Testis (tissue), 5 donors: Measurements from ENCODE around the gene TAAR9. TPM values are rescaled to one million over a fixed set of nuclear protein-coding genes. Genes with fewer than 3 reads are reported as not detected.

Experiments
- DNase-seq: peaks from one replicate; pipeline ENCODE4 v3.0.0-alpha.2; 2019
- H3K27ac ChIP-seq, 2 donors: fragments of 200-600 bp; sonication (generic); one replicate each; pipeline ENCODE4 v1.5.1; 2019
- H3K27me3 ChIP-seq: fragments of 200-600 bp; sonication (generic); one replicate; pipeline ENCODE4 v1.5.1; 2019
- H3K36me3 ChIP-seq: fragments of 200-600 bp; sonication (generic); one replicate; pipeline ENCODE4 v1.5.1; 2017; ENCODE audit warnings: low read depth; ENCODE audit errors: missing control alignments
- H3K4me1 ChIP-seq: fragments of 200-600 bp; sonication (generic); one replicate; pipeline ENCODE4 v1.5.1; 2019
- H3K4me3 ChIP-seq, 2 donors: fragments of 200-600 bp; sonication (generic); one replicate each; pipeline ENCODE4 v1.5.1; 2017 to 2019
- H3K9me3 ChIP-seq: fragments of 200-600 bp; sonication (generic); one replicate; pipeline ENCODE4 v1.5.1; 2017
- CTCF ChIP-seq, 3 experiments: fragments of 450-650 bp in 2 of 3; fragments of 200-600 bp in 1 of 3; sonication (generic) in 1 of 3; IDR thresholded peaks; one replicate each; pipeline ENCODE4 v1.5.1; 2016 to 2019; ENCODE audit warnings: antibody characterized with exemption in 3 of 3, mild to moderate bottlenecking in 2 of 3, moderate library complexity in 1 of 3
- POLR2A ChIP-seq: fragments of 450-650 bp; IDR thresholded peaks from one replicate; pipeline ENCODE4 v1.6.1; 2017; ENCODE audit warnings: antibody characterized with exemption, mild to moderate bottlenecking, moderate library complexity
- WGBS, 2 donors: methylation state at CpG; one replicate each; pipeline ENCODE4 v1.1.5; 2018; 5-methylcytosine and 5-hydroxymethylcytosine counted together
- intact Hi-C: fragments of 100-400 bp; cut with DNase I; formaldehyde crosslinking; loops from one replicate; pipeline ENCODE4 v1.15.1; 2023; ENCODE audit warnings: low total_unique reads
- long read RNA-seq, 2 donors: transcript quantifications; one replicate each; lab custom pipeline, GENCODE V29; 2026
- polyA plus RNA-seq: library from polyadenylated mRNA; stranded (reverse); fragments of 350-450 nt; fragmentation: Illumina TruSeq; extraction: RNeasy Lipid Tissue Mini Kit (QIAGEN cat#74804); gene quantifications from one replicate; pipeline ENCODE4 v1.2.3, GENCODE V29; 2014; ENCODE audit warnings: low read depth, low replicate concordance; ENCODE audit not compliant: insufficient read depth
- total RNA-seq, 2 donors: library from RNA; depleted of rRNA; stranded (reverse); fragments of >200 nt; gene quantifications; one replicate each; pipeline ENCODE4 v1.2.3, GENCODE V29; 2016

The TAAR9 gene
- under 1 TPM in 1 of 2 donors, not detected in 1; 0.39 TPM for total RNA-seq
- not detected for polyA plus RNA-seq
- long read RNA-seq, donor 1: 0 reads
- long read RNA-seq, donor 2: 0 reads

GRCh38 chr6:132537977-132538376 lies at the start of gene TAAR9:
TSS of gene TAAR9 (plus strand) at chr6:132538277. CDS start at chr6:132538290, 13 bp downstream.
- 74 to 83% methylated on average over 4 of the region's 4 CpGs for WGBS, 2 donors
- DNase-seq: no peak
- intact Hi-C loops: no loop called here
- Histone ChIP-seq H3K27ac (no peak within 1 kb of the TSS), H3K27me3 (no peaks in the 10 kb centered on the region), H3K4me1 (no peaks in the 10 kb centered on the region), H3K36me3 (no peaks in the 10 kb centered on the region), H3K4me3 (no peak within 1 kb of the TSS), H3K9me3 (no peaks in the 10 kb centered on the region)
- TF ChIP-seq CTCF (IDR thresholded peaks at IDR 0.05) (no peak), POLR2A (no peak)

DNA sequence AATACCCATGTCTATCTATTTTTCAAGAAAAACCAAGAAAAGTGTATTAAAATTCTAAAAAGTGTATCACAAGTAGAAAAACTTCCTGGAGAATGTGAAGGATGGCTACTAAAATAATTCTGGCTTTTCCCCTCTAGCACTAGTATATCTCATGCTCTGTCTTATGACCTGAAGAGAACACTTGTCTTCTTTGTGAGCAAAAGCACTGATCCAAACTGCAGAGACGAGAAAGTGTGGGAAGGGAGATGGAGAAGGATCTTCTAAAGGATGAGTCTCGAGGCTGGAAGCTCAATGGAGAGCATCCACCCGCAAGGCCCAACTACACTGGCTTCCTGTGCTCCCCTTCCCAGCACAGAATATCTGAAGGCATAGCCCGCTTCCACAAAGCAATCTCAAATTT lies 48.7 kb upstream of the TAAR9 start:
- no peak for DNase-seq
- H3K36me3 ChIP-seq: no peaks in the 10 kb centered on the region
- H3K27me3 ChIP-seq: no peaks in the 10 kb centered on the region
- no peak overlapping the region for H3K4me3 ChIP-seq
- H3K9me3 ChIP-seq: no peaks in the 10 kb centered on the region
- no peaks in the 10 kb centered on the region for H3K4me1 ChIP-seq
- WGBS, 2 donors: 92% methylated on average over 4 of the region's 4 CpGs
- H3K27ac ChIP-seq: no peak overlapping the region
- TF ChIP-seq POLR2A: no peak
- no peak for TF ChIP-seq CTCF (IDR thresholded peaks at IDR 0.05)
- intact Hi-C loops: no loop called here

DNA sequence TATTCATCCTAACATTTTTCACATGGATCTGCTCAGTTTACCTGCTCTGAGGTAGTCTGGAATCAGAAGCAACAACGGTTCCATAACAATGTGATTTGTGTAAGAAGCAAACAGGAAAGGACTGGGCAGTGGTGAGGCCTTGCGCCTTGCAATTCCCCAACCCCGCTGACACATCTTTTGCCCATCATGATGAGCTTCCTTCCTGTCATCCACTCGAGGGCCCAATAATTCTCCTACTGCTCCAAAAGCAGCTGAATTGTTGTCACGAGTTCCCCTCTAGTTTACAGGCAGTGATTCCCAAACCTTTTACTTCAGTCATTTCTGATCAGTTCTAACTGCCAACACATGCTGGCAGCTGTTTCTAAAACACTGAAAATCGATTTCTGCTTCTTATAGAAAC lies 48.1 kb upstream of the TAAR9 start:
- no peaks in the 10 kb centered on the region for H3K36me3 ChIP-seq
- WGBS, 2 donors: 80 to 82% methylated on average over 6 of the region's 6 CpGs
- no peaks in the 10 kb centered on the region for H3K27me3 ChIP-seq
- TF ChIP-seq POLR2A: no peak
- no peak for TF ChIP-seq CTCF (IDR thresholded peaks at IDR 0.05)
- H3K27ac ChIP-seq: peak overlapping the region in 1 of 2 donors; percentile 12
- no peak overlapping the region for H3K4me3 ChIP-seq
- no peak for DNase-seq
- H3K4me1 ChIP-seq: no peaks in the 10 kb centered on the region
- H3K9me3 ChIP-seq: no peaks in the 10 kb centered on the region
- intact Hi-C loops: no loop called here

DNA sequence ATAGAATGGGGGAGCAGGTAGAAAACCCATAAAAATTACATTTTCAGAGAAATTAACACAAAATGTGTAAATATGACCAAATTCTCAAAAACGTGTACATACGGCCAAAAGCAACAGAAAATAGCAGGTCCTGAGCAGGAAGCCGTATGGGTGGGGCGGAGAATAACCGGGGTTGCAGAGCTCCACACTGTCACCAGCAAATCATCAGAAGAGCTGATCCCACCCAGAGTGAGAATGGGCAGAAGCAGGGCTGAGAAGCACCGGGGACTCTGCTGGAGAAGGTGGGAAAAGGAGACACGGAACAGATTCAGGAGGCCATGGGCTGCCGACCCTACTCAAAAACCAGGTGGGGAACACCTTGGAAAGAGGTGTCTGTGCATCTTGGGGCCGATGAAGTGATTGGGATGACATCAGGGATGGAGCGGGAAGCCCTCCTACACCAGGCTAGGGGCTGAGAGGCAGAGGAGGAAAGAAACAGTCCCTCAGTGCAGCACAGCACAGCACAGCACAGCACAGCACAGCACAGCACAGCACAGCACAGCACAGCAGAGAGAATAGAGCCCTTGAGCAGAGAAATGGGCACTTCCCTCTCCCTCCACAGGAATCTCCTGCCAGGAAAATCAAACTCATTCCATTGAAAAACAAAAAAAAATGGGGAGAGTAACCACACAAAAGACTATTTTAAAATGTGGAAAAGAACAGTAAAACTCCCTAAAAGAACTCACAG lies 47.4 kb upstream of the TAAR9 start:
- Histone ChIP-seq H3K27me3 (no peaks in the 10 kb centered on the region), H3K27ac (peak overlapping the region in 1 of 2 donors; percentile 12), H3K36me3 (no peaks in the 10 kb centered on the region), H3K4me1 (no peaks in the 10 kb centered on the region), H3K4me3 (no peak overlapping the region), H3K9me3 (no peaks in the 10 kb centered on the region)
- no peak for TF ChIP-seq CTCF (IDR thresholded peaks at IDR 0.05)
- TF ChIP-seq POLR2A: no peak
- WGBS, 2 donors: 78 to 79% methylated on average over 10 of the region's 10 CpGs
- intact Hi-C loops: no loop called here
- DNase-seq: no peak

DNA sequence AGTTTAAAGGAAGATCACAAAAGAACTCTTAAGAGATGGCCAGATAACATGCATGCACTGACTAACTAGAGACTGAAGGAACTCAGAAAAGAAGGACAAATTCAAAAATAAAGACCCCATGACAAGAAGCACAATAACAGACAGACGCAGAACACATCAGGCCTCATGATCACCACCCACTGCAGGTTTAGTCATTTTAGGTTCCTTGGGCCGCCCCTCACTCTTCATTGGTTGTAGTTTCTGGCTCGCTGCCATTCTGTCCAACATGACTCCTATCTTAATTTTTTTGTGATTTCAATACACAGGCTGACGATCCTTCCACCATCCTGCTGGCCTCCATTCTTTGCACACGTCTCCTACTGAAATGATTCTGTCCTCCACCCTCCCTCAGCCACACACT lies 46.8 kb upstream of the TAAR9 start:
- Histone ChIP-seq H3K27me3 (no peaks in the 10 kb centered on the region), H3K27ac (no peak overlapping the region), H3K4me3 (no peak overlapping the region), H3K9me3 (no peaks in the 10 kb centered on the region), H3K4me1 (no peaks in the 10 kb centered on the region), H3K36me3 (no peaks in the 10 kb centered on the region)
- intact Hi-C loops: no loop called here
- 84 to 86% methylated on average over 5 of the region's 5 CpGs for WGBS, 2 donors
- TF ChIP-seq POLR2A (no peak), CTCF (IDR thresholded peaks at IDR 0.05) (no peak)
- no peak for DNase-seq
